DOHH2 (cell line): ENCODE measurements around the gene HSPBP1.
"Not testable (repeated sequence)": the region's sequence is repeated elsewhere in the genome, so short reads cannot be mapped to it uniquely, and the experiment has no call there.

Experiments
- H3F3A ChIP-seq: fragments of 200-600 bp; sonication (generic), shearing (Covaris generic); 2 replicates; pipeline ENCODE4 v1.6.0; 2016; ENCODE audit warnings: antibody characterized with exemption, mild to moderate bottlenecking; ENCODE audit not compliant: control insufficient read depth, insufficient read depth
- H3K27ac ChIP-seq: fragments of 200-600 bp; sonication (generic); 2 replicates; pipeline ENCODE4 v1.5.1; 2014; ENCODE audit warnings: low read depth, mild to moderate bottlenecking, low read length, moderate library complexity
- H3K27me3 ChIP-seq: fragments of 200-600 bp; sonication (generic); 2 replicates; pipeline ENCODE4 v1.6.1; 2014; ENCODE audit warnings: mild to moderate bottlenecking, low read length, mixed read lengths; ENCODE audit not compliant: control insufficient read depth
- H3K36me3 ChIP-seq: fragments of 200-600 bp; sonication (generic); 2 replicates; pipeline ENCODE4 v1.6.1; 2014; ENCODE audit warnings: mild to moderate bottlenecking, low read length, moderate library complexity, mixed read lengths; ENCODE audit not compliant: control insufficient read depth
- H3K4me1 ChIP-seq: fragments of 200-600 bp; sonication (generic); 2 replicates; pipeline ENCODE4 v1.6.1; 2014; ENCODE audit warnings: mild to moderate bottlenecking, low read length, mixed read lengths; ENCODE audit not compliant: control insufficient read depth
- H3K4me2 ChIP-seq: fragments of 200-600 bp; sonication (generic); 2 replicates; pipeline ENCODE4 v1.6.0; 2014; ENCODE audit warnings: mild to moderate bottlenecking, low read length, moderate library complexity
- H3K4me3 ChIP-seq: fragments of 200-600 bp; sonication (generic); 2 replicates; pipeline ENCODE4 v1.5.1; 2014; ENCODE audit warnings: mild to moderate bottlenecking, low read length, mixed read lengths
- H3K79me2 ChIP-seq: fragments of 200-600 bp; sonication (generic); 2 replicates; pipeline ENCODE4 v1.6.1; 2014; ENCODE audit warnings: mild to moderate bottlenecking, low read length, mixed read lengths; ENCODE audit not compliant: control insufficient read depth
- H3K9me2 ChIP-seq: fragments of 200-600 bp; sonication (generic); replicated peaks from 2 replicates; pipeline ENCODE4 v1.6.1; 2014; ENCODE audit warnings: mild to moderate bottlenecking, low read length, mixed read lengths; ENCODE audit not compliant: control insufficient read depth
- H3K9me3 ChIP-seq: fragments of 200-600 bp; sonication (generic); 2 replicates; pipeline ENCODE4 v1.6.1; 2014; ENCODE audit warnings: antibody characterized with exemption, low read length, mixed read lengths; ENCODE audit not compliant: control insufficient read depth, insufficient read depth
- H4K20me1 ChIP-seq: fragments of 200-600 bp; sonication (generic); 2 replicates; pipeline ENCODE4 v1.6.0; 2014; ENCODE audit warnings: low read depth, mild to moderate bottlenecking, antibody characterized with exemption, low read length, moderate library complexity; ENCODE audit not compliant: control insufficient read depth, insufficient read depth
- EZH2phosphoT487 ChIP-seq: fragments of 200-600 bp; sonication (generic); IDR thresholded peaks from 2 replicates; pipeline ENCODE4 v1.6.1; 2017; ENCODE audit warnings: borderline replicate concordance, mild to moderate bottlenecking, antibody characterized with exemption, low read length, moderate library complexity, mixed read lengths
- TF ChIP-seq, protein P1 (sequence below): fragments of 200-600 bp; sonication (generic); IDR thresholded peaks from one replicate; pipeline ENCODE4 v1.5.1; 2014; ENCODE audit warnings: antibody characterized with exemption, mild to moderate bottlenecking, low read depth, low read length; ENCODE audit not compliant: poor library complexity, severe bottlenecking

Gene HSPBP1

DNA sequence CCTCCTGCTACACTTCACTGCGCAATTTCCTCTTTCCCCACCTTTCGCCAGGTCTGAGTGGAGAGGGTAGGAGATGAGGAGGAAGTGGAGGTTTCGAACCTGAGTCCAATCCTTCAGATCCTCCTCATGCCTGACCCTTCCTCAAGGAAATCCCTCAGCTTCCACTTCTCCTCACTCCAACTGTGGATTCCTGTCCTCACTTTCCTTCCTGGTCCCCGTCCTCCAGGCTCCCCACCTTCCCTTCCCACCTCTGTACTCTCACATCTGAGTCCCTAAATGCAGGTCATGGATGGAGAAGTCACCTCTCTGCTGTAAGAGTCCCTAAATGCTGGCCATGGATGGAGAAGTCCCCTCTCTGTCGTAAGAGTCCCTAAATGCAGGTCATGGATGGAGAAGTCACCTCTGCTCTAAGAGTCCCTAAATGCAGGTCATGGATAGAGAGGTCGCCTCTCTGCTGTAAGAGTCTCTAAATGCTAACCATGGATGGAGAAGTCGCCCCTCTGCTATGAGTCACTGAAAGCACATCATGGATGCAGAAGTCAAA, 54.4 kb downstream of the HSPBP1 start:
- no peaks in the 10 kb centered on the region for H3K9me2 ChIP-seq
- peaks cover 18% of the 10 kb centered on the region; the same call in 1 of the 2 replicates for H4K20me1 ChIP-seq
- TF ChIP-seq, protein P1, sequence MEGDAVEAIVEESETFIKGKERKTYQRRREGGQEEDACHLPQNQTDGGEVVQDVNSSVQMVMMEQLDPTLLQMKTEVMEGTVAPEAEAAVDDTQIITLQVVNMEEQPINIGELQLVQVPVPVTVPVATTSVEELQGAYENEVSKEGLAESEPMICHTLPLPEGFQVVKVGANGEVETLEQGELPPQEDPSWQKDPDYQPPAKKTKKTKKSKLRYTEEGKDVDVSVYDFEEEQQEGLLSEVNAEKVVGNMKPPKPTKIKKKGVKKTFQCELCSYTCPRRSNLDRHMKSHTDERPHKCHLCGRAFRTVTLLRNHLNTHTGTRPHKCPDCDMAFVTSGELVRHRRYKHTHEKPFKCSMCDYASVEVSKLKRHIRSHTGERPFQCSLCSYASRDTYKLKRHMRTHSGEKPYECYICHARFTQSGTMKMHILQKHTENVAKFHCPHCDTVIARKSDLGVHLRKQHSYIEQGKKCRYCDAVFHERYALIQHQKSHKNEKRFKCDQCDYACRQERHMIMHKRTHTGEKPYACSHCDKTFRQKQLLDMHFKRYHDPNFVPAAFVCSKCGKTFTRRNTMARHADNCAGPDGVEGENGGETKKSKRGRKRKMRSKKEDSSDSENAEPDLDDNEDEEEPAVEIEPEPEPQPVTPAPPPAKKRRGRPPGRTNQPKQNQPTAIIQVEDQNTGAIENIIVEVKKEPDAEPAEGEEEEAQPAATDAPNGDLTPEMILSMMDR, result no peak
- no peak for TF ChIP-seq EZH2phosphoT487
- H3K27ac ChIP-seq, result no peak overlapping the region
- peaks cover 5% of the 10 kb centered on the region; the same call in 1 of the 2 replicates for H3F3A ChIP-seq
- H3K4me2 ChIP-seq, result no peak overlapping the region
- no peaks in the 10 kb centered on the region for H3K27me3 ChIP-seq
- no peak overlapping the region for H3K4me3 ChIP-seq
- H3K79me2 ChIP-seq, result no peaks in the 10 kb centered on the region
- H3K9me3 ChIP-seq, result no peaks in the 10 kb centered on the region; the same call in 1 of the 2 replicates
- H3K4me1 ChIP-seq, result no peaks in the 10 kb centered on the region
- H3K36me3 ChIP-seq, result peaks cover 76% of the 10 kb centered on the region

DNA sequence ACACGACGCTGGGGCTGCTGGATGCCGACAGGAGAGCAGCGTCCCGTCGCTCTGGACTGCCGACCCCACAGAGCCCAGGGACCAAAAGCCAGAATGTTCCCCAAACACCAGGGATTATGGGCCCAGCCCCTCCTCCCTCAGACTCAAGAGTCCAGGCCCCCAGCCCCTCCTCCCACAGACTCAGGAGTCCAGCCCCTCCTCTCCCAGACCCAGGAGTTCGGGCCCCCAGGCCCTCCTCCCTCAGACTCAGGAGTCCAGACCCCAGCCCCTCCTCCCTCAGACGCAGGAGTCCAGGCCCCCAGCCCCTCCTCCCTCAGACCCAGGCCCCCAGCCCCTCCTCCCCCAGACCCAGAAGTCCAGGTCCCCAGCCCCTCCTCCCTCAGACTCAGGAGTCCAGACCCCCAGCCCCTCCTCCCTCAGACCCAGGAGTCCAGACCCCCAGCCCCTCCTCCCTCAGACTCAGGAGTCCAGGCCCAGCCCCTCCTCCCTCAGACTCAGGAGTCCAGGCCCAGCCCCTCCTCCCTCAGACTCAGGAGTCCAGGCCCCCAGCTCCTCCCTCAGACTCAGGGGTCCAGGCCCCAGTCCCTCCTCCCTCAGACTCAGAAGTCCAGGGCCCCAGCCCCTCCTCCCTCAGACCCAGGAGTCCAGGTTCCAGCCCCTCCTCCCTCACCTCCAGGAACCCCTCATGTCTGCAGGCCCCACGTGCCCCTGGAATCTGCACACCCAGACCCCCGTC, 55.1 kb downstream of the HSPBP1 start:
- H3K9me3 ChIP-seq, H3K4me3 ChIP-seq, H3K4me1 ChIP-seq, H3K4me2 ChIP-seq, H3K27me3 ChIP-seq, H3K9me2 ChIP-seq, H3K27ac ChIP-seq, H3F3A ChIP-seq, H3K79me2 ChIP-seq: not testable (repeated sequence)
- H3K36me3 ChIP-seq, result peaks cover 76% of the 10 kb centered on the region
- H4K20me1 ChIP-seq, result peaks cover 17% of the 10 kb centered on the region

DNA sequence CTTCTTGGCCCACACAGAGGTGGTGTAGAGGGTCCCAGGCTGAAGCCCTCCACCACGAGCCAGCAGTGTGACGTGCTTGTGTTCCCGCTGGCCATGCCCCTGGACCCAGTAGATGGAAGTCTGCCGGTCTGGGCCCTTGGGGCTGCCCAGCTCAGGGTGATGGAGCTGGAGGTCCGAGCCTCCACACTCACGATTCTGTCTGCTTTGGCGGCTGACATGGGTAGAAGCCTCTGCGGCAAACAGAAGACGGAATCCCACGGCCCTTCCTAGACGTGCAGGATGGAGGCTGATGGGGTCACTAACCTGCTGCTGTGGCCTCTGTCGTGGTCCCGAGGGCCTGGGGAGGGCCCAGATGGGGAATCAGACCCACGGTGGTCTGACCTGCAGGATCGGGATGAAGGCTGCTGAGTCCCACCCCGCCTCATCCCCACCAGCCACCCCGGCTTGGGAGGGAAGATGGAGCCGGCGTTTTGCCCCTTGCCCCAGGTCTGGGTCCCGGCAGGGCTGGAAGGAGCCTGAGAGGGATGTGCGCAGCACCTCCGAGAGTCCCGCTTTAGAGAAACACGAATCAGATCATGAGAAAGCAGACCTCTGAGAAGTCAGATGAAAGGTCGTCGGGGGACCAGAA, 55.8 kb downstream of the HSPBP1 start:
- Histone ChIP-seq H3K9me2 (no peaks in the 10 kb centered on the region), H4K20me1 (peaks cover 15% of the 10 kb centered on the region), H3K27ac (no peak overlapping the region), H3K79me2 (no peaks in the 10 kb centered on the region), H3K4me1 (no peaks in the 10 kb centered on the region), H3K4me2 (no peak overlapping the region), H3K27me3 (no peaks in the 10 kb centered on the region), H3F3A (peaks cover 8% of the 10 kb centered on the region; the same call in 1 of the 2 replicates), H3K9me3 (no peaks in the 10 kb centered on the region; the same call in 1 of the 2 replicates), H3K36me3 (peaks cover 69% of the 10 kb centered on the region), H3K4me3 (no peak overlapping the region)
- TF ChIP-seq, protein P1, result no peak
- TF ChIP-seq EZH2phosphoT487, result no peak
